ENCODE results near the gene GPRIN3.

Gene GPRIN3

DNA sequence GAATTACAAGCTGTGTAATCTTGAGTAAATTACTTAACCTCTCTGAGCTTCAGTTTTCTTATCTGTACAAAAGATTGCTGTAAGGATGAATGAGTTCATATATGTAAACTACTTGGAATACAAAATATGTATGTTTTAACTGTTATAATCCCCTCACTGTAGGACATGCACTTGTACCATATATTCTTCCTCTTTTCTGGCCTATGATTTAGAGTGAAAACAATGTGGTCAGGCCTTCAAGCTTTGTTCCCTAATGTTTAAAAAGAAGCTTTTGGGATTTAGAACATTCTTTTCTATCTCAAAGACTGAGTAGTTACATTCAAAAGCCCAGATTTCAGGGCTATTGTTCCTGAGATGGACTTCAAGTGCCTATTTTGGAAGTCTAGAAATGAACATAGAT, 26.7 kb upstream of the GPRIN3 start:
- H3K56ac ChIP-seq (ENCODE audit: low read length), result no peak overlapping the region
- H3K27ac ChIP-seq (ENCODE audit: low read depth, low read length), result no peak overlapping the region
- no peak overlapping the region for H3K4me2 ChIP-seq (ENCODE audit: low read length)
- H3K79me1 ChIP-seq (ENCODE audit: low read length), result no peaks in the 10 kb centered on the region
- no peak overlapping the region for H3K23ac ChIP-seq (ENCODE audit: low read length)
- no peaks in the 10 kb centered on the region for H3K27me3 ChIP-seq (ENCODE audit: insufficient read depth, low read length, poor library complexity)
- no peak overlapping the region for H2BK5ac ChIP-seq (ENCODE audit: low read length)
- no peak overlapping the region for H2AK5ac ChIP-seq (ENCODE audit: low read length)
- H3K36me3 ChIP-seq (ENCODE audit: control insufficient read depth, insufficient read depth, low read length), result no peaks in the 10 kb centered on the region
- H3K18ac ChIP-seq (ENCODE audit: low read length), result no peak overlapping the region
- H2BK120ac ChIP-seq (ENCODE audit: low read depth, low read length), result no peak overlapping the region
- H3K79me2 ChIP-seq (ENCODE audit: control insufficient read depth, insufficient read depth, low read length), result no peaks in the 10 kb centered on the region
- H3K4ac ChIP-seq (ENCODE audit: low read depth, low read length), result no peak overlapping the region
- H2BK15ac ChIP-seq (replicated peaks; ENCODE audit: low read depth), result no peak overlapping the region
- no peak overlapping the region for H4K5ac ChIP-seq (ENCODE audit: low read length)
- DNase-seq, result no peak
- no peak overlapping the region for H3K4me3 ChIP-seq (ENCODE audit: low read length)
- H3K4me1 ChIP-seq (ENCODE audit: control insufficient read depth, low read depth, low read length), result no peaks in the 10 kb centered on the region
- no peak overlapping the region for H4K8ac ChIP-seq (ENCODE audit: low read depth, low read length)
- H3K9ac ChIP-seq (ENCODE audit: low read length), result no peak overlapping the region

DNA sequence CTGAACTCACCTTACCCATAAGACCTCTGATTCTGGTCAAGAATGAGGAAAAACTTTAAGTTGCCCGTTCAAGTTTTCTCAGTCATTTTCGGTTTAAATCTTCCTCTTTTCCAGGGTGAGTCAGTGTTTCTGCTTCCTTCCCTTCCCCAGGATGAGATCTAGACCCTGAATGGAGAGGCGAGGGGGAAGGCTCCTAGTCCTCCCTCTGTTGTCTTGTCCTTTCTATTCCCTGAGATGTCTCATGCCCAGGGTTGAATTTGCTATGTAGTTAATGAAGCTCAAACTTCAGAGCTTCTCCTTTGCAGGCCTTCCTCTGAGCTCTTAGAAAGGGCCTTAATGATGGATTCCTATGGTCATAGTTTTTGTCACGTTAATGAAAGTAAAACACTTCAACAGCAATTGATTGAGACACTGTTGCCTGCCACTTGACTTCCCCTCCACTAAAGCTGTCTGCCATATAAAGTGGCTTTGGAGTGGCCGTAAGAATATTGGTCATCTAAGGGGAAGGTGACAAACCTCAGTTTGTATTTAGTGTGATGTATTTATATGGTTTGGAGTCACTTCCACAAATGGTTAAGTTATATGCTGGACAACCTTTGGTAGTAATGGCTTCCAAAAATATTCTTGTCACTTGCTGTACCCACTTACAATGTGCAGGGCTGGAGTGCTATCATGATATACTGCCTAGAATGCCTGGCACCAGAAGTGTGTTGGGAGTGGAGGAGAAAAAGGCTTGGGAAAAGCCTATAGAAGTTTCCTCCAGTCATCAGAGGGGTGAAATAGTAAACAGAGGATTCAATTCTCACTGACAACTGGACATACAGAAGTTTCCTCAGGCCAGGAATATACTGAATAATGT, 24.3 kb upstream of the GPRIN3 start:
- H3K56ac ChIP-seq (ENCODE audit: low read length), result no peak overlapping the region

DNA sequence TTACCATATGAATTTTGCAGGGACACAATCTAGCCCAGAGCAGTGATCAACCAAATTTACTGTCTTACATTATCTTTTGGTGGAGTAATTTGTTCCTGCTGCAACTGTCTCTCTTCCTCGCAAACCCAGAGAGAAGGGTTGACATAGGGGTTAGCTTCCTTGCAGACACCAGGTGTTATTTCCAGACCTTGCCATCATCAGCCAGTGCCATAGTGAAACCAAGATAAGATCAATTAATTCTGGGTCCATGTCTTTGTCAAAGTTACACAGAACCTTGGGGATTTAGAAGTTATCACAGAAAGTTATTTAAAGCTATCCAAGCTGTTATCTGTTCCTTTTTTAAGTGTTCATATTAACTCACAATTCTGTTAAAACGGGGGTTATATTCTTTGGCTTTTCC, 23.6 kb upstream of the GPRIN3 start:
- no peaks in the 10 kb centered on the region for H3K79me2 ChIP-seq (ENCODE audit: control insufficient read depth, insufficient read depth, low read length)
- H2BK15ac ChIP-seq (replicated peaks; ENCODE audit: low read depth), result no peak overlapping the region
- no peak overlapping the region for H3K4me2 ChIP-seq (ENCODE audit: low read length)
- no peak overlapping the region for H3K9ac ChIP-seq (ENCODE audit: low read length)
- no CpG with 5 or more reads among the region's 2 CpGs for WGBS (ENCODE audit: extremely low coverage, insufficient coverage, low lambda C conversion rate)
- H2BK5ac ChIP-seq (ENCODE audit: low read length), result no peak overlapping the region
- no peaks in the 10 kb centered on the region for H3K36me3 ChIP-seq (ENCODE audit: control insufficient read depth, insufficient read depth, low read length)
- H3K4me3 ChIP-seq (ENCODE audit: low read length), result no peak overlapping the region
- no peaks in the 10 kb centered on the region for H3K4me1 ChIP-seq (ENCODE audit: control insufficient read depth, low read depth, low read length)
- H2BK120ac ChIP-seq (ENCODE audit: low read depth, low read length), result no peak overlapping the region
- H3K27ac ChIP-seq (ENCODE audit: low read depth, low read length), result no peak overlapping the region
- no peak overlapping the region for H4K8ac ChIP-seq (ENCODE audit: low read depth, low read length)
- H3K23ac ChIP-seq (ENCODE audit: low read length), result no peak overlapping the region
- H3K27me3 ChIP-seq (ENCODE audit: insufficient read depth, low read length, poor library complexity), result no peaks in the 10 kb centered on the region
- H4K5ac ChIP-seq (ENCODE audit: low read length), result no peak overlapping the region
- H3K56ac ChIP-seq (ENCODE audit: low read length), result no peak overlapping the region
- no peak overlapping the region for H3K4ac ChIP-seq (ENCODE audit: low read depth, low read length)
- H3K18ac ChIP-seq (ENCODE audit: low read length), result no peak overlapping the region
- H3K79me1 ChIP-seq (ENCODE audit: low read length), result no peaks in the 10 kb centered on the region
- H2AK5ac ChIP-seq (ENCODE audit: low read length), result no peak overlapping the region
- no peak for DNase-seq

More for the DNA sequence above, 24.3 kb upstream of the GPRIN3 start:
- H3K27me3 ChIP-seq (ENCODE audit: insufficient read depth, low read length, poor library complexity), result no peaks in the 10 kb centered on the region
- H4K5ac ChIP-seq (ENCODE audit: low read length), result no peak overlapping the region
- DNase-seq, result no peak
- H3K4me1 ChIP-seq (ENCODE audit: control insufficient read depth, low read depth, low read length), result no peaks in the 10 kb centered on the region
- no peak overlapping the region for H2BK5ac ChIP-seq (ENCODE audit: low read length)
- no peak overlapping the region for H3K27ac ChIP-seq (ENCODE audit: low read depth, low read length)
- H2BK15ac ChIP-seq (replicated peaks; ENCODE audit: low read depth), result no peak overlapping the region
- H2BK120ac ChIP-seq (ENCODE audit: low read depth, low read length), result no peak overlapping the region
- no peaks in the 10 kb centered on the region for H3K79me1 ChIP-seq (ENCODE audit: low read length)
- H3K4me3 ChIP-seq (ENCODE audit: low read length), result no peak overlapping the region
- H3K4me2 ChIP-seq (ENCODE audit: low read length), result no peak overlapping the region
- WGBS (ENCODE audit: extremely low coverage, insufficient coverage, low lambda C conversion rate), result no CpG with 5 or more reads among the region's 5 CpGs
- H2AK5ac ChIP-seq (ENCODE audit: low read length), result no peak overlapping the region
- no peak overlapping the region for H3K4ac ChIP-seq (ENCODE audit: low read depth, low read length)
- H3K36me3 ChIP-seq (ENCODE audit: control insufficient read depth, insufficient read depth, low read length), result no peaks in the 10 kb centered on the region
- no peak overlapping the region for H3K23ac ChIP-seq (ENCODE audit: low read length)
- no peak overlapping the region for H3K9ac ChIP-seq (ENCODE audit: low read length)
- H4K8ac ChIP-seq (ENCODE audit: low read depth, low read length), result no peak overlapping the region
- no peak overlapping the region for H3K18ac ChIP-seq (ENCODE audit: low read length)
- no peaks in the 10 kb centered on the region for H3K79me2 ChIP-seq (ENCODE audit: control insufficient read depth, insufficient read depth, low read length)

DNA sequence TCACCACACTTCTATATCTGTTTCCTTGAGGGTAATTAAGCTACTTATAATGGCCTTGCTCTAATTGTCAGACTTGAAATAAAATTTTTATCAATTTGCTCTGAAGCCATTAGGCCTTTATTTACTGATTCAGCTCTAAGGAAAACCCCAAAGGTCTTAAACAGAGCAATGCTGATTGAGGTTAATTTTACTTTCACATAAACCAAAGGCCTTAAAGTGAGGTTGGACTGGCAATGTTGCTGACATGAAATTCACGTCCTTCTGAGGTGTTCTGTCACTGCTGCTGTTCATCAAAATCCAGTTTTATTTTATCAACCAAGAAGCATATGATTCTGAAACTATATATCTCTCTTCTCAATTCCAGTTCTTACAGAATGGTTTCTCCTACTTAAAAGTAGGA, 21.7 kb upstream of the GPRIN3 start:
- H3K36me3 ChIP-seq (ENCODE audit: control insufficient read depth, insufficient read depth, low read length), result no peaks in the 10 kb centered on the region
- no peak overlapping the region for H3K18ac ChIP-seq (ENCODE audit: low read length)
- H3K27me3 ChIP-seq (ENCODE audit: insufficient read depth, low read length, poor library complexity), result no peaks in the 10 kb centered on the region
- no peaks in the 10 kb centered on the region for H3K79me1 ChIP-seq (ENCODE audit: low read length)
- H3K27ac ChIP-seq (ENCODE audit: low read depth, low read length), result no peak overlapping the region
- H3K4me1 ChIP-seq (ENCODE audit: control insufficient read depth, low read depth, low read length), result no peaks in the 10 kb centered on the region
- no peak overlapping the region for H3K56ac ChIP-seq (ENCODE audit: low read length)
- no peak overlapping the region for H2AK5ac ChIP-seq (ENCODE audit: low read length)
- DNase-seq, result no peak
- H3K9ac ChIP-seq (ENCODE audit: low read length), result no peak overlapping the region
- no peak overlapping the region for H2BK5ac ChIP-seq (ENCODE audit: low read length)
- H3K79me2 ChIP-seq (ENCODE audit: control insufficient read depth, insufficient read depth, low read length), result no peaks in the 10 kb centered on the region
- no peak overlapping the region for H3K4me2 ChIP-seq (ENCODE audit: low read length)
- H4K8ac ChIP-seq (ENCODE audit: low read depth, low read length), result no peak overlapping the region
- H3K4me3 ChIP-seq (ENCODE audit: low read length), result no peak overlapping the region
- H2BK120ac ChIP-seq (ENCODE audit: low read depth, low read length), result no peak overlapping the region
- no peak overlapping the region for H4K5ac ChIP-seq (ENCODE audit: low read length)
- H2BK15ac ChIP-seq (replicated peaks; ENCODE audit: low read depth), result no peak overlapping the region
- no peak overlapping the region for H3K23ac ChIP-seq (ENCODE audit: low read length)
- no CpG with 5 or more reads among the region's 1 CpG for WGBS (ENCODE audit: extremely low coverage, insufficient coverage, low lambda C conversion rate)
- H3K4ac ChIP-seq (ENCODE audit: low read depth, low read length), result no peak overlapping the region

DNA sequence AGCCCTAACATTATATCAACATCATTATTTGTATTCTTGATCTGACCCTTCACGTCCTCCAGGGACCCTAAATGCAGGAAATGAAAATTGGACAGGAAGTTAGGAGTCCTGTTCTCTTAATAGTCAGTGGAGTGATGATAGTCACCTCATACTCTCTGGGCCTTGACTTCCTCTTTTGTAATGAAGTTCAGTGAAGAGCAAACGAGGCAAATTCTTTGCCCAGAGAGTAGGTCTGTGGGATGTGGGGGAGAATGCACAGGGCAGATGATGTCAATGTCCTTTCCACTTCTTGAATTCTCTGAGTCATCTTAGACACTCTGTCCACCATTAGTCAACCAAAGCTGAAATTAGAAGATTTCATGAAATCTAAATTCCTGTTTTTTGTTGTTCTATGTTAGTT, 17.1 kb upstream of the GPRIN3 start:
- Histone ChIP-seq H3K4ac (ENCODE audit: low read depth, low read length) (no peak overlapping the region), H3K56ac (ENCODE audit: low read length) (no peak overlapping the region), H2BK120ac (ENCODE audit: low read depth, low read length) (no peak overlapping the region), H3K27ac (ENCODE audit: low read depth, low read length) (no peak overlapping the region), H3K23ac (ENCODE audit: low read length) (no peak overlapping the region), H3K9ac (ENCODE audit: low read length) (no peak overlapping the region), H3K79me2 (ENCODE audit: control insufficient read depth, insufficient read depth, low read length) (no peaks in the 10 kb centered on the region), H3K27me3 (ENCODE audit: insufficient read depth, low read length, poor library complexity) (no peaks in the 10 kb centered on the region), H3K4me3 (ENCODE audit: low read length) (no peak overlapping the region), H3K36me3 (ENCODE audit: control insufficient read depth, insufficient read depth, low read length) (no peaks in the 10 kb centered on the region), H4K8ac (ENCODE audit: low read depth, low read length) (no peak overlapping the region), H3K18ac (ENCODE audit: low read length) (no peak overlapping the region), H2BK15ac (replicated peaks; ENCODE audit: low read depth) (no peak overlapping the region), H3K4me1 (ENCODE audit: control insufficient read depth, low read depth, low read length) (no peaks in the 10 kb centered on the region), H3K4me2 (ENCODE audit: low read length) (no peak overlapping the region), H3K79me1 (ENCODE audit: low read length) (no peaks in the 10 kb centered on the region), H2AK5ac (ENCODE audit: low read length) (no peak overlapping the region), H4K5ac (ENCODE audit: low read length) (no peak overlapping the region), H2BK5ac (ENCODE audit: low read length) (no peak overlapping the region)
- no peak for DNase-seq
- no CpG with 5 or more reads among the region's 2 CpGs for WGBS (ENCODE audit: extremely low coverage, insufficient coverage, low lambda C conversion rate)

DNA sequence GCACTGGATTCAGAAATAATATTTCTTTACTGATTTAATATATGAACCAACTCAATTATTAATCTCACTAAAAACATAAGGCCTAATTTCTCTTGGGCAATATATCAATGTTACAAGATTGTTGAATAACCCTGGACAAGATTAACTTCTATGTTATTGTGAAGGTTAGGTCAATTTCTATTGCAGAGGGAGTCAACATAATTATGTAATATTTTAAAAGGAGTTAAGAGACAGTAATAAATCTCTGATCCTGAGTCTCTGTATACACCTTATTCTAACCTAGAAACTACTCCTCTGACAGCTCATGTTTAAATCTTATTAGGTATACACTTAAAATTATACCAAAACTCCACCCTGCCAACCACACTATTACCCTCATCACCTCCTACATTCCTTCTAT, 15.1 kb upstream of the GPRIN3 start:
- no peak overlapping the region for H2BK120ac ChIP-seq (ENCODE audit: low read depth, low read length)
- H2AK5ac ChIP-seq (ENCODE audit: low read length), result no peak overlapping the region
- H4K5ac ChIP-seq (ENCODE audit: low read length), result no peak overlapping the region
- H3K4me3 ChIP-seq (ENCODE audit: low read length), result no peak overlapping the region
- no peak overlapping the region for H3K56ac ChIP-seq (ENCODE audit: low read length)
- DNase-seq, result no peak
- H3K4ac ChIP-seq (ENCODE audit: low read depth, low read length), result no peak overlapping the region
- no peak overlapping the region for H3K18ac ChIP-seq (ENCODE audit: low read length)
- H4K8ac ChIP-seq (ENCODE audit: low read depth, low read length), result no peak overlapping the region
- H3K27ac ChIP-seq (ENCODE audit: low read depth, low read length), result no peak overlapping the region
- H3K79me2 ChIP-seq (ENCODE audit: control insufficient read depth, insufficient read depth, low read length), result no peaks in the 10 kb centered on the region
- no peaks in the 10 kb centered on the region for H3K36me3 ChIP-seq (ENCODE audit: control insufficient read depth, insufficient read depth, low read length)
- no peaks in the 10 kb centered on the region for H3K79me1 ChIP-seq (ENCODE audit: low read length)
- H3K23ac ChIP-seq (ENCODE audit: low read length), result no peak overlapping the region
- no peak overlapping the region for H3K4me2 ChIP-seq (ENCODE audit: low read length)
- H2BK5ac ChIP-seq (ENCODE audit: low read length), result no peak overlapping the region
- no peak overlapping the region for H2BK15ac ChIP-seq (replicated peaks; ENCODE audit: low read depth)
- no peak overlapping the region for H3K9ac ChIP-seq (ENCODE audit: low read length)
- H3K27me3 ChIP-seq (ENCODE audit: insufficient read depth, low read length, poor library complexity), result no peaks in the 10 kb centered on the region
- H3K4me1 ChIP-seq (ENCODE audit: control insufficient read depth, low read depth, low read length), result no peaks in the 10 kb centered on the region
